NT2/D1 (cell line): ENCODE measurements around the gene FUCA1.
A peak's percentile ranks its signal among the peaks of the same experiment; 100 is the strongest.

Source experiments
- DNase-seq: peaks from one replicate; pipeline ENCODE4 v3.0.0-alpha.2; 2011; ENCODE audit warnings: low read depth, low spot score
- H3K27me3 ChIP-seq: 2 replicates; pipeline ENCODE4 v1.6.0; 2011; ENCODE audit warnings: mild to moderate bottlenecking; ENCODE audit not compliant: insufficient read length, insufficient read depth
- H3K36me3 ChIP-seq: 2 replicates; pipeline ENCODE4 v1.6.1; 2011; ENCODE audit warnings: mild to moderate bottlenecking, low read length, mixed read lengths; ENCODE audit not compliant: insufficient read depth, insufficient read length
- H3K4me1 ChIP-seq: 2 replicates; pipeline ENCODE4 v1.5.1; 2011; ENCODE audit not compliant: insufficient read depth, insufficient read length
- H3K4me3 ChIP-seq: 2 replicates; pipeline ENCODE4 v1.5.1; 2011; ENCODE audit warnings: low read depth; ENCODE audit not compliant: insufficient read length
- H3K9ac ChIP-seq: 2 replicates; pipeline ENCODE4 v1.6.0; 2011; ENCODE audit warnings: low read depth; ENCODE audit not compliant: insufficient read length
- H3K9me3 ChIP-seq: 2 replicates; pipeline ENCODE4 v1.5.1; 2011; ENCODE audit warnings: mild to moderate bottlenecking, low read length; ENCODE audit not compliant: insufficient read depth
- SUZ12 ChIP-seq: IDR thresholded peaks from 2 replicates; pipeline ENCODE4 v1.6.1; 2011; ENCODE audit not compliant: insufficient read length, insufficient read depth; ENCODE audit errors: extremely low read depth
- YY1 ChIP-seq: IDR thresholded peaks from 2 replicates; pipeline ENCODE4 v1.6.1; 2011; ENCODE audit not compliant: insufficient read length, insufficient read depth
- ZNF274 ChIP-seq: IDR thresholded peaks from 2 replicates; pipeline ENCODE4 v1.6.1; 2011; ENCODE audit warnings: mild to moderate bottlenecking, low read depth, low read length

The FUCA1 gene

DNA sequence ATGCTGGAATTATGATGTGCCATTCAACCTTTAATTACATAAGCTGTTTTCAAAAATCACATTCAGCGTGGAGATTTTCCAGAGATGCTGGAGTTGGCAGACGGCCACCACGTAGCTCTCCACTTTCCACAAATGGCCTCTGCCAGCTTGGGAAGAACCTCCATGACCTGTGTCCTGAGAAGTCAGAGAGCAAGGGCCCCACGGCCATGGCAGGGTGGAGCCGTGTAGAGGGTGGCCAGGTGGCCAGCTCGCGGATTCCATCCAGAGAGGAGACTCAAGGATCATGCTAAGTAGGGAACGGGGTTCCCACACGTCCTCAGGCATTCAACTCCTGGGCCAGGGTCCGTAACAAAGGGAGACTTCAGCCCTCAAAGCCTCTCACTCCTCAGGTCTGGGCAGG, 66.2 kb downstream of the FUCA1 start:
- Histone ChIP-seq H3K9me3 (no peaks in the 10 kb centered on the region), H3K36me3 (peaks cover 19% of the 10 kb centered on the region), H3K4me3 (no peak overlapping the region), H3K9ac (no peak overlapping the region), H3K4me1 (peaks cover 9% of the 10 kb centered on the region), H3K27me3 (peaks cover 9% of the 10 kb centered on the region)
- TF ChIP-seq ZNF274: no peak
- TF ChIP-seq SUZ12: no peak
- TF ChIP-seq YY1: no peak
- DNase-seq: no peak

DNA sequence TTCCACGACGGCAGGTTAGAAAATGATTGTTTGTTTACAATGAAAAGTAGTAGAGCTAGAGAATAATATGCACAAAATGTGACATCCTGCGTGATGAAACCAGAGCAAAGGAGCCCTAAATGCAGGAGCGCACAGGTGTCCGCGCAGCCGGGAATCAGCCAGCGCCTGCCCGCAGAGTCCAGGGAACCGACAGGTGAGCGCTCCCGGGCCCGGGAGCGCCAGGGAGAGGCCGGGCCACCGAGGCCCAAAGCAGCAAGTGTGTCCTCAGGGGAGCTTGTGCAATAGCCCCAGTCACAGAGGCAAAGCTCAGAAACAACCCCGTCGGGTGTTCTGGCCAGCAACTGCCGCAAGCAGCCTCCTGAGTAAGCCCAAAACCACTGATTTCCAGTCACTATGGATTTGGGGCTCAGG, 66.7 kb downstream of the FUCA1 start:
- Histone ChIP-seq H3K27me3 (peaks cover 9% of the 10 kb centered on the region), H3K36me3 (peaks cover 24% of the 10 kb centered on the region), H3K9ac (peak overlapping the region; percentile 59), H3K9me3 (no peaks in the 10 kb centered on the region), H3K4me3 (peak overlapping the region; percentile 53), H3K4me1 (peaks cover 9% of the 10 kb centered on the region)
- TF ChIP-seq YY1: no peak
- no peak for TF ChIP-seq ZNF274
- no peak for TF ChIP-seq SUZ12
- DNase-seq: no peak

DNA sequence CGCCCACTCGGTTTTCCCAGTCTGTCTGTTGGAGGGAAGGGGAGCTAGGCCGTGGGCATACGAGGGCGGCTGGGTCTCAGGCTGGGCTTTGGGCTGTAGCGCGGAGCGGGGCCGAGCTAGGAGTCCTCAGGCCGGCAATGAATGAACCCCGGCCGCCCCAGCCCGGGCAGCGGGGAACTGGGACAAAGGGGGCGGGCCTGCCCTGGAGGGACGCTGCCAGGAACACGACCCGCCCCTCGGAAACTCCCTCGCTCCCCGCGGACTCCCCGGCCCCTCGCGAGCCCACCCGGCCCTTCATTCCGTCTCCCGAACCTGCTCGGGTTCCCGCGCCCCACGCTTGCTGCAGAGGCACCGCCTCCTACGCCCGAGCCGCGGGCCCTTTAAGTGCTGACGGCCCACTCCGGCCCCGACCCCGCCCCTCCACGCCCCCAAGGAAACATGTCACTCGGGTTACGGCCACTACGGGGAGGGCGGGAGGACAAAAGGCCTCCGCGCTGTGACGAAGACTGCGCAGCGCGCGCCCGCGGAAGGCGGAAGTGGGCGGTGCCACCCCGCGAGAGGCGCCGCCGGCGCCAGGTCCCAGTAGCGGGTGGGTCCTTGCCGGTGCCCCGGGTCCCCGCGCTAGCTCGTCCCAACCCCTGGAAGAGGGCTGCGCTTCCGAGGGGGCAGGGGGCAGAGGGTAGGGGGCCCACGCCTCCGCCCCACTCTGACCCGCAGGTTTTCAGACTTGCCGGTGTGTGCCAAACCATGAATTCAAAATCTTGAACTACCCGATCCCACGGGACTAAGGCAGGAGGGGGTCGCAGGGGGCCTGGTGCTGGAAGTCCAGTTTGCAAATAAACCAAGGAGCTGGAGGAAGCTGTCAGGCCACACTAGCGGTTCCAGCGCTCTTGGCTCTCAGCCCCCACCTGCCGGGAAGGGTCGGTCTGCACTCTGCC, 67.4 kb downstream of the FUCA1 start, which contains the start of gene GALE:
TSS of gene GALE (minus strand) at position 355 of the 938 bp plus-strand sequence. CDS start 1,747 bp downstream, outside the sequence.
- Histone ChIP-seq H3K9me3 (no peaks in the 10 kb centered on the region), H3K27me3 (peaks cover 9% of the 10 kb centered on the region), H3K9ac (peak within 1 kb of the TSS; percentile 90), H3K4me3 (peak within 1 kb of the TSS; percentile 78), H3K36me3 (peaks cover 30% of the 10 kb centered on the region), H3K4me1 (peaks cover 9% of the 10 kb centered on the region)
- DNase-seq: no peak
- no peak for TF ChIP-seq YY1
- TF ChIP-seq ZNF274: no peak
- TF ChIP-seq SUZ12: no peak

DNA sequence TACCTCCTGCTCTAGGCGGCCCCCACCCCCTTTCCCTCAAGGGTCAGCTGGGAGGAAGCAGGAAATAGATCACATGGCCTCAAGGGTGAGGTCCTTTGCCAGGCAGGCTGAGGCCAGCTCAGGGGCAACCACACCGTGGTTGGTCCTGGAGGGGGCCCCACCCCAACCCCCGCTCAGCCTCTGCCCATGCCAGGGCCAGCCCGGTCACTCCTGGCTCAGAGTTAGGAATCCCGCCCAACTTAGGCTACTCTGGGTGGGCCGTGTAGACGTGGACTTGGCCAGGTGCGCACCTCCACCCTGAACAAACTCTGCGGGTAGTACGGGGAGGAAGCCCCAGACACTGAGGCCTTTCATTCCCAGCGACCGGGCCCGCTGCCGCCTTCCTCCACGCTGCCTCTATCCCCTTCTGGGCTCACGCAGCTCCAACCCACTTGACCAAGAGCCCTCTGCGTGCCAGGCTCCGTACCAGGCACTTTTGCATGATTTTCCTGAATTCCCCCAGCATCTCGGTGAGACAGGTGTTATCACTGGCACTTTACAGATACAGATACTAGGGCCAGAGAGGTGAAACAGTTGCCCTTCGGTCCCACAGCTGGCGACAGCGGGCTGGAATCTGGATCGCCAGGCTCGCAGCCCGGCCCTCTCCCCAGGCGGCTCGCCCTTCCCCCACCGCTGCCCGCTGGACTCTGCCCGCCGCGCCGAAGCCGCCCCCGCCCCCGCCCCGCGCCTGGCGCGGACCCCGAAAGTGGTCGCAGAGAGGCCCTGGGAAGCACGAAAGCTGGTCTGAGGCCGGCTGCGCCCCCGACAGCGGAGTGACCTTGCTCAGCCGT, 68.3 kb downstream of the FUCA1 start:
- peak overlapping the region; percentile 78 for H3K4me3 ChIP-seq
- peaks cover 9% of the 10 kb centered on the region for H3K4me1 ChIP-seq
- peaks cover 36% of the 10 kb centered on the region for H3K36me3 ChIP-seq
- H3K9me3 ChIP-seq: no peaks in the 10 kb centered on the region
- DNase-seq: no peak
- peaks cover 9% of the 10 kb centered on the region for H3K27me3 ChIP-seq
- TF ChIP-seq SUZ12: no peak
- TF ChIP-seq YY1: no peak
- no peak for TF ChIP-seq ZNF274
- H3K9ac ChIP-seq: peak overlapping the region; percentile 90

DNA sequence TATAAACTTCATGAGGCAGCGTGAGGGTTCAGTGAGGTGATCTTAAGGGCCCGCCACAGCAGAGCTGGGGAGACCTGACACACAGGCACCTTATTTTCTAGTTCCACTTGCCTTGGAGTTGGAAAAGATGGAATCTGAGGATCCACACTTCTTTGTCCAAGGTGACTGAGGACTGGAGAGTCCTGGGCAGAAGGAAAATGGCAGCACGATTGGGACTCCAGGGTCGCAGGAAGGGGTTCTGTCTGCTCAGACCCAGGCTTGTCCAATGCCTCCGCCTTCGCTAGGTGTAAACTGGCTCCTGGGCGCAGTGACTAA, 68.9 kb downstream of the FUCA1 start:
- Histone ChIP-seq H3K4me3 (peak overlapping the region; percentile 78), H3K9me3 (no peaks in the 10 kb centered on the region), H3K4me1 (peaks cover 9% of the 10 kb centered on the region), H3K27me3 (peaks cover 9% of the 10 kb centered on the region), H3K9ac (peak overlapping the region; percentile 90), H3K36me3 (peaks cover 42% of the 10 kb centered on the region)
- no peak for TF ChIP-seq YY1
- no peak for TF ChIP-seq SUZ12
- no peak for TF ChIP-seq ZNF274
- DNase-seq: no peak

DNA sequence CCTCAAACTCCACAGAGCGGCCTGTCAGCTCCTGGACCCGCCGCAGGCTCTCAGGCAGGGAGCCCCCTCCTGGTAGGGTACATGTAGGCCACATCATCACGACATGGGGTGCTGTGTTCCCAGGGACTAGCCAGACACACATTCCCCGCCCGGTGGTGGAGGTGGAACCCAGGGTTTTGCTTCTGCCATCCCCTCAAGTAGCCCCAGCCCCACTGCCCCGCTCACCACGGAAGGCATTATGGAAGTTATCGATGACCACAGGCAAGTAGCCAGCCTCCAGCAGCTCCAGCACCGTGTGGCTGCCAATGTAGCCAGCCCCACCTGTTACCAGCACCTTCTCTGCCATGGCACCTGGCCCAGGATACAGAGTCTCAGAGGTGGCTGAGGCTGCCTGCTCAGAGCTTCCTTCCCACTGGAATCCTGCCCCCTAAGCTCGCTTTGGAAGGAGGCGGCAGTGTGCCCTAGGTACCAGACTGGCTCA, 69.4 kb downstream of the FUCA1 start:
- Histone ChIP-seq H3K9ac (peak overlapping the region; percentile 90), H3K9me3 (no peaks in the 10 kb centered on the region), H3K4me1 (peaks cover 9% of the 10 kb centered on the region), H3K27me3 (peaks cover 9% of the 10 kb centered on the region), H3K36me3 (peaks cover 44% of the 10 kb centered on the region), H3K4me3 (no peak overlapping the region)
- DNase-seq: no peak
- TF ChIP-seq YY1 (no peak), SUZ12 (no peak), ZNF274 (no peak)
